K562 (cell line): ENCODE data around the gene ANO8. TPM values are rescaled to one million over a fixed set of nuclear protein-coding genes. Genes with fewer than 3 reads are reported as not detected.

Experiments
- GATA2 ChIP-seq: sonication (generic); formaldehyde crosslinking; IDR thresholded peaks from 2 replicates; pipeline ENCODE4 v1.4.0; 2020; ENCODE audit warnings: mild to moderate bottlenecking, missing genetic modification reagents
- HOXB6 ChIP-seq: fragments of 250-450 bp; sonication (Bioruptor Pico); IDR thresholded peaks from 2 replicates; pipeline ENCODE4 v1.5.1; 2022; ENCODE audit warnings: mild to moderate bottlenecking, borderline replicate concordance
- JUNB ChIP-seq: fragments of 450-650 bp; formaldehyde crosslinking; conservative IDR thresholded peaks from 2 replicates; pipeline ENCODE4 v1.4.0; 2020; ENCODE audit warnings: mild to moderate bottlenecking
- KLF6 ChIP-seq: fragments of 250-450 bp; sonication (Bioruptor Pico); IDR thresholded peaks from 2 replicates; pipeline ENCODE4 v1.4.0; 2020; ENCODE audit warnings: mild to moderate bottlenecking, moderate library complexity, borderline replicate concordance
- NCOA6 ChIP-seq: fragments of 450-650 bp; IDR thresholded peaks from 2 replicates; pipeline ENCODE4 v1.6.1; 2017; ENCODE audit warnings: mild to moderate bottlenecking
- NFYB ChIP-seq: IDR thresholded peaks from 2 replicates; pipeline ENCODE4 v1.6.1; 2011; ENCODE audit warnings: mild to moderate bottlenecking, moderate library complexity; ENCODE audit not compliant: insufficient read length; ENCODE audit errors: extremely low read depth
- NR4A1 ChIP-seq, 2 experiments: fragments of 250-450 bp in 1 of 2; fragments of 450-650 bp in 1 of 2; sonication (Bioruptor Pico) in 1 of 2; IDR thresholded peaks; 2 replicates each; pipeline versions ENCODE4 v1.4.0 to v1.6.1; 2016 to 2020; ENCODE audit warnings: mild to moderate bottlenecking in 2 of 2, missing compliant biosample characterization in 1 of 2, missing genetic modification characterization in 1 of 2, moderate library complexity in 1 of 2
- SP1 ChIP-seq: sonication (generic); formaldehyde crosslinking; IDR thresholded peaks from 2 replicates; pipeline ENCODE4 v1.8.1; 2022; ENCODE audit warnings: mild to moderate bottlenecking, missing genetic modification reagents
- TCF3 ChIP-seq: sonication (generic); formaldehyde crosslinking; IDR thresholded peaks from 2 replicates; pipeline ENCODE4 v1.4.0; 2020; ENCODE audit warnings: mild to moderate bottlenecking, missing genetic modification reagents
- U2AF1 ChIP-seq: fragments of 200-400 bp; formaldehyde crosslinking; optimal IDR thresholded peaks from 2 replicates; pipeline ENCODE3; 2017; ENCODE audit warnings: mild to moderate bottlenecking, low read depth, low read length, moderate library complexity
- USF1 ChIP-seq: sonication (generic); formaldehyde crosslinking; IDR thresholded peaks from 2 replicates; pipeline ENCODE4 v1.9.0; 2022; ENCODE audit warnings: mild to moderate bottlenecking, missing genetic modification reagents
- YY1 ChIP-seq, 3 experiments: IDR thresholded peaks; 2 replicates each; pipeline ENCODE4 v1.6.1; 2011; ENCODE audit warnings: low read length in 2 of 3, mild to moderate bottlenecking in 2 of 3, moderate library complexity in 2 of 3, borderline replicate concordance in 1 of 3, control low read depth in 1 of 3, low read depth in 1 of 3; ENCODE audit not compliant: insufficient read depth in 3 of 3, insufficient replicate concordance in 2 of 3, control insufficient read depth in 1 of 3, insufficient read length in 1 of 3; ENCODE audit errors: extremely low read depth in 1 of 3
- ZBED1 ChIP-seq: IDR thresholded peaks from 2 replicates; pipeline ENCODE4 v1.6.1; 2014
- ZNF140 ChIP-seq: fragments of 250-450 bp; sonication (Bioruptor Pico); IDR thresholded peaks from 2 replicates; pipeline ENCODE4 v1.8.0; 2021; ENCODE audit warnings: moderate library complexity, mild to moderate bottlenecking, inconsistent platforms
- ZNF57 ChIP-seq: fragments of 450-650 bp; formaldehyde crosslinking; IDR thresholded peaks from 2 replicates; pipeline ENCODE4 v1.4.0; 2020; ENCODE audit warnings: mild to moderate bottlenecking, moderate library complexity
- polyA plus RNA-seq, 8 experiments: library from polyadenylated mRNA; depleted of rRNA in 4 of 8; stranded (reverse) in 5 of 8; unstranded in 3 of 8; fragments of >200 nt; fragmentation: Nextera tagmentation in 2 of 8; fragmentation: Illumina TruSeq in 1 of 8; extraction: Ambion mirVana in 2 of 8; extraction: Trizol in 1 of 8; gene quantifications; 2 replicates each; pipeline versions ENCODE4 v1.2.1 to v1.2.3, GENCODE V29; 2011 to 2014; ENCODE audit warnings: inconsistent platforms in 1 of 8, missing spikeins in 1 of 8
- total RNA-seq, 7 experiments: library from RNA; depleted of rRNA in 6 of 7; stranded (reverse); fragments of >200 nt in 6 of 7; fragmentation: Illumina TruSeq in 2 of 7; extraction: Trizol in 2 of 7; gene quantifications; 2 replicates each; pipeline versions ENCODE4 v1.2.1 to v1.2.3, GENCODE V29; 2011 to 2021; ENCODE audit warnings: low replicate concordance in 1 of 7
- TF ChIP-seq, protein P1 (sequence below): fragments of 450-650 bp; IDR thresholded peaks from 2 replicates; pipeline ENCODE4 v1.6.1; 2017; ENCODE audit warnings: antibody characterized with exemption
- TF ChIP-seq, protein P2 (sequence below): sonication (generic); formaldehyde crosslinking; IDR thresholded peaks from 2 replicates; pipeline ENCODE4 v1.8.0; 2022; ENCODE audit warnings: mild to moderate bottlenecking, missing genetic modification reagents
- TF ChIP-seq, protein P3 (sequence below): sonication (generic); formaldehyde crosslinking; IDR thresholded peaks from 2 replicates; pipeline ENCODE4 v1.8.1; 2023; ENCODE audit warnings: mild to moderate bottlenecking, missing genetic modification reagents
- TF ChIP-seq, protein P4 (sequence below): fragments of 250-450 bp; sonication (Bioruptor Pico); IDR thresholded peaks from 2 replicates; pipeline ENCODE4 v1.6.1; 2021; ENCODE audit warnings: mild to moderate bottlenecking

The ANO8 gene
- total and polyA plus RNA-seq, 9 of the 15 experiments (the other 6 are each of a cell fraction or from before 2014, with no cell fraction given) = 0.07 to 7.6 (median 2.3) TPM; not detected in 1

- TF ChIP-seq, protein P1, sequence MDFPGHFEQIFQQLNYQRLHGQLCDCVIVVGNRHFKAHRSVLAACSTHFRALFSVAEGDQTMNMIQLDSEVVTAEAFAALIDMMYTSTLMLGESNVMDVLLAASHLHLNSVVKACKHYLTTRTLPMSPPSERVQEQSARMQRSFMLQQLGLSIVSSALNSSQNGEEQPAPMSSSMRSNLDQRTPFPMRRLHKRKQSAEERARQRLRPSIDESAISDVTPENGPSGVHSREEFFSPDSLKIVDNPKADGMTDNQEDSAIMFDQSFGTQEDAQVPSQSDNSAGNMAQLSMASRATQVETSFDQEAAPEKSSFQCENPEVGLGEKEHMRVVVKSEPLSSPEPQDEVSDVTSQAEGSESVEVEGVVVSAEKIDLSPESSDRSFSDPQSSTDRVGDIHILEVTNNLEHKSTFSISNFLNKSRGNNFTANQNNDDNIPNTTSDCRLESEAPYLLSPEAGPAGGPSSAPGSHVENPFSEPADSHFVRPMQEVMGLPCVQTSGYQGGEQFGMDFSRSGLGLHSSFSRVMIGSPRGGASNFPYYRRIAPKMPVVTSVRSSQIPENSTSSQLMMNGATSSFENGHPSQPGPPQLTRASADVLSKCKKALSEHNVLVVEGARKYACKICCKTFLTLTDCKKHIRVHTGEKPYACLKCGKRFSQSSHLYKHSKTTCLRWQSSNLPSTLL = peak; percentile 96
- TF ChIP-seq U2AF1 = peak; percentile 54
- TF ChIP-seq, protein P2, sequence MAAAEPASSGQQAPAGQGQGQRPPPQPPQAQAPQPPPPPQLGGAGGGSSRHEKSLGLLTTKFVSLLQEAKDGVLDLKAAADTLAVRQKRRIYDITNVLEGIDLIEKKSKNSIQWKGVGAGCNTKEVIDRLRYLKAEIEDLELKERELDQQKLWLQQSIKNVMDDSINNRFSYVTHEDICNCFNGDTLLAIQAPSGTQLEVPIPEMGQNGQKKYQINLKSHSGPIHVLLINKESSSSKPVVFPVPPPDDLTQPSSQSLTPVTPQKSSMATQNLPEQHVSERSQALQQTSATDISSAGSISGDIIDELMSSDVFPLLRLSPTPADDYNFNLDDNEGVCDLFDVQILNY = no peak; the same call in 1 of the 2 replicates
- TF ChIP-seq HOXB6 (CRISPR knock-in tag) = no peak
- no peak for TF ChIP-seq KLF6 (CRISPR knock-in tag)
- no peak for TF ChIP-seq GATA2 (CRISPR knock-in tag)
- TF ChIP-seq, protein P3, sequence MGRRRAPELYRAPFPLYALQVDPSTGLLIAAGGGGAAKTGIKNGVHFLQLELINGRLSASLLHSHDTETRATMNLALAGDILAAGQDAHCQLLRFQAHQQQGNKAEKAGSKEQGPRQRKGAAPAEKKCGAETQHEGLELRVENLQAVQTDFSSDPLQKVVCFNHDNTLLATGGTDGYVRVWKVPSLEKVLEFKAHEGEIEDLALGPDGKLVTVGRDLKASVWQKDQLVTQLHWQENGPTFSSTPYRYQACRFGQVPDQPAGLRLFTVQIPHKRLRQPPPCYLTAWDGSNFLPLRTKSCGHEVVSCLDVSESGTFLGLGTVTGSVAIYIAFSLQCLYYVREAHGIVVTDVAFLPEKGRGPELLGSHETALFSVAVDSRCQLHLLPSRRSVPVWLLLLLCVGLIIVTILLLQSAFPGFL = no peak
- peak; percentile 15 for TF ChIP-seq ZBED1
- peak; percentile 29 for TF ChIP-seq TCF3
- TF ChIP-seq YY1 (IDR thresholded peaks at IDR 0.05; ENCODE audit: borderline replicate concordance in 1 of 3, control insufficient read depth in 1 of 3, extremely low read depth in 1 of 3, insufficient read depth in 3 of 3, insufficient read length in 1 of 3, insufficient replicate concordance in 2 of 3, low read depth in 1 of 3, low read length in 2 of 3) = peak in 2 of 3 experiments; percentile 77 to 79
- TF ChIP-seq ZNF140 (CRISPR knock-in tag) = no peak
- TF ChIP-seq NR4A1 (CRISPR knock-in tag; IDR thresholded peaks at IDR 0.05) = no peak
- no peak for TF ChIP-seq NR4A1 (tag; IDR thresholded peaks at IDR 0.05)
- peak; percentile 83 for TF ChIP-seq SP1 (CRISPR knock-in tag)
- no peak for TF ChIP-seq NFYB
- TF ChIP-seq NCOA6 = no peak
- TF ChIP-seq USF1 (CRISPR knock-in tag) = peak; percentile 32; the same call in 1 of the 2 replicates
- no peak for TF ChIP-seq JUNB (CRISPR knock-in tag)
- no peak for TF ChIP-seq ZNF57
- TF ChIP-seq, protein P4, sequence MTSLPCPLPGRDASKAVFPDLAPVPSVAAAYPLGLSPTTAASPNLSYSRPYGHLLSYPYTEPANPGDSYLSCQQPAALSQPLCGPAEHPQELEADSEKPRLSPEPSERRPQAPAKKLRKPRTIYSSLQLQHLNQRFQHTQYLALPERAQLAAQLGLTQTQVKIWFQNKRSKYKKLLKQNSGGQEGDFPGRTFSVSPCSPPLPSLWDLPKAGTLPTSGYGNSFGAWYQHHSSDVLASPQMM (CRISPR knock-in tag) = no peak
These were observed at the start of gene ANO8 (continued) for GRCh38 chr19:17334414-17335409.
